ENCODE results near the gene KPNA3. TPM values are rescaled to one million over a fixed set of nuclear protein-coding genes. Genes with fewer than 3 reads are reported as not detected.
"Not testable (repeated sequence)": the region's sequence is repeated elsewhere in the genome, so short reads cannot be mapped to it uniquely, and the experiment has no call there.

The KPNA3 gene
- total RNA-seq, 1 donor from 2014 or later = 22.3 TPM

GRCh38 chr13:49777746-49778614 is 14.5 kb downstream of the KPNA3 start:
- H3K4me3 ChIP-seq (ENCODE audit: low read depth, low read length) = no peak overlapping the region
- no peak for TF ChIP-seq CTCF (conservative IDR thresholded peaks at IDR 0.05; ENCODE audit: low read depth, low read length)
- no peak for DNase-seq (ENCODE audit: low read depth)

DNA sequence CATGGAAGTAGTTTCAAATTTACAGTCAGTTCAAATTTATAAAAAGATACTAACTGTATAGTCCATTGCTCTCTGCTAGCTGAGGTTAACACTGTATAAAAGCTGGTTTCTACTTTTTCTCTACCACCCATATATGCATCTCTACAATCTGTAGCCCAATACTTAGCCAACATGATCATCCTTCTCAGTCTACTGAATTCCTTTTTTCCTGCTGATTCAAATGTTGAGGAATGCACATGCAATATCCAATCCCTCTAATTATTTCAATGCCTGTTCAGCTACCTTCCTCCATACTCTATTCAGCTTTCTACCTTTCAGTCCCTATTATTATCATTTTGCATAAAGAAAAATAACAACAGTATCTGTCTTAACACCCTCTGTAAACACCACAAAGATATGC is 15.6 kb downstream of the KPNA3 start:
- TF ChIP-seq CTCF (conservative IDR thresholded peaks at IDR 0.05; ENCODE audit: low read depth, low read length) = no peak
- no peak overlapping the region for H3K4me3 ChIP-seq (ENCODE audit: low read depth, low read length)
- DNase-seq (ENCODE audit: low read depth) = no peak

DNA sequence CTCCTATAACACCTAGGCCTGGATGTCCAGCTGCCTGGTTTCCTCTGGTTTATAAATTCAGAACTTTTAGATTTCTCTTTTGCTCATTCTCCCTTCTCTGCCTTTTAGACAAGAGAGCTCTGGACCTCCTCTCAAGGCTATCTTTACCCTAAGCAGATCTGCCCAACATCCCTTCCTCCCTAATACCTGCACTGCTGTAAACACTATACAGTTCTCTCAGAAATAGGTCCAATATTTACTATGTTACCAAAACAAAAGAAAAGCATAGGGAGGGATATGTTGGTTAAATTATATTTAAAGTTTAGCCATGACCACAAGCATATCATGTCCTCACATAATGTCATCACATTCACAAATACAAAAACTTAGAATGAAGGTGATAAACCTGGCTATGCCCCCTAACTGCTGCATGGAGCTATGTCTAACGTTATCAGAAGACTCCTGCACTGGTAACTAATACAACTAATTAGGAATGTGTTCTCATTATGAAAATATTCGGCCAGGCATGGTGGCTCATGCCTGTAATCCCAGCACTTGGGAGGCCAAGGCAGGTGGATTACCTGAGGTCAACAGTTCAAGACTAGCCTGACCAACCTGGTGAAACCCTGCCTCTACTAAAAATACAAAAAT is 18.0 kb downstream of the KPNA3 start:
- no peak for TF ChIP-seq CTCF (conservative IDR thresholded peaks at IDR 0.05; ENCODE audit: low read depth, low read length)

GRCh38 chr13:49772828-49773227 is 19.7 kb downstream of the KPNA3 start:
- H3K4me3 ChIP-seq (ENCODE audit: low read depth, low read length) = no peak overlapping the region
- no peak for DNase-seq (ENCODE audit: low read depth)
- no peak for TF ChIP-seq CTCF (conservative IDR thresholded peaks at IDR 0.05; ENCODE audit: low read depth, low read length)

More for the DNA sequence above, 18.0 kb downstream of the KPNA3 start:
- DNase-seq (ENCODE audit: low read depth) = no peak
- H3K4me3 ChIP-seq (ENCODE audit: low read depth, low read length) = no peak overlapping the region

DNA sequence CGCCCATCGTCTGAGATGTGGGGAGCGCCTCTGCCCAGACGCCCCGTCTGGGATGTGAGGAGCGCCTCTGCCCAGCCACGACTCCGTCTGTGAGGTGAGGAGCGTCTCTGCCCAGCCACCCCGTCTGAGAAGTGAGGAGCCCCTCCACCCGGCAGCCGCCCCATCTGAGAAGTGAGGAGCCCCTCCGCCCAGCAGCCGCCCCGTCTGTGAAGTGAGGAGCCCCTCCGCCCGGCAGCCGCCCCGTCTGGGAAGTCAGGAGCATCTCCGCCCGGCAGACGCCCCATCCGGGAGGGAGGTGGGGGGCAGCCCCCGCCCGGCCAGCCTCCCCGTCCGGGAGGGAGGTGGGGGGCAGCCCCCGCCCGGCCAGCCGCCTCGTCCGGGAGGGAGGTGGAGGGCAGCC is 30.7 kb downstream of the KPNA3 start:
- DNase-seq (ENCODE audit: low read depth); H3K4me3 ChIP-seq (ENCODE audit: low read depth, low read length): not testable (repeated sequence)

GRCh38 chr13:49760558-49760957 is 31.9 kb downstream of the KPNA3 start:
- no peak for DNase-seq (ENCODE audit: low read depth)
- no peak for TF ChIP-seq CTCF (conservative IDR thresholded peaks at IDR 0.05; ENCODE audit: low read depth, low read length)
- H3K4me3 ChIP-seq (ENCODE audit: low read depth, low read length) = no peak overlapping the region

DNA sequence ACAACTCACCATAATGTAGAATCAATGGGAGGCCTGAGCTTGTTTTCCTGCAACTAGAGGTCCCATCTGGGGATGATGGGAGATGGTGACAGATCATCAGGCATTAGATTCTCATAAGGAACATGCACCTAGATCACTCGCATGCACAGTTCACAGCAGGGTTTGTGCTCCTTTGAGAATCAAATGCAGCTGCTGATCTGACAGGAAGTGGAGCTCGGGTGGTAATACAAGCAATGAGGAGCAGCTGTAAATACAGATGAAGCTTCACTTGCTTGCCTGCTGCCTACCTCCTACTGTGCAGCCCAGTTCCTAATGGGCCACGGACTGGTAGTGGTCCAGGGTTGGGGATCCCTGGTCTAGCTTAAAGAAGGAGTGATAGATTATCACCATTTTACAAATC is 33.0 kb downstream of the KPNA3 start:
- no peak for TF ChIP-seq CTCF (conservative IDR thresholded peaks at IDR 0.05; ENCODE audit: low read depth, low read length)
- no peak overlapping the region for H3K4me3 ChIP-seq (ENCODE audit: low read depth, low read length)
- DNase-seq (ENCODE audit: low read depth) = no peak
